HepG2 (cell line): Measurements from ENCODE around the gene DFFA.

Experiments
- ATF3 ChIP-seq: sonication (generic); formaldehyde crosslinking; IDR thresholded peaks from 2 replicates; pipeline ENCODE4 v1.4.0; 2020; ENCODE audit warnings: missing genetic modification reagents
- EP300 ChIP-seq, 3 experiments: sonication (generic) in 1 of 3; formaldehyde crosslinking in 1 of 3; IDR thresholded peaks; 2 replicates each; pipeline versions ENCODE4 v1.5.1 to v1.6.1; 2011 to 2020; ENCODE audit warnings: low read depth in 2 of 3, low read length in 2 of 3, borderline replicate concordance in 1 of 3, improper control_type of control experiment in 1 of 3, mild to moderate bottlenecking in 1 of 3, missing genetic modification reagents in 1 of 3, moderate library complexity in 1 of 3
- GATAD2A ChIP-seq: IDR thresholded peaks from 2 replicates; pipeline ENCODE4 v1.6.1; 2016
- POLR2A ChIP-seq, 2 experiments: IDR thresholded peaks; 2 replicates each; pipeline ENCODE4 v1.6.1; 2011; ENCODE audit warnings: low read depth in 2 of 2, low read length in 2 of 2, mild to moderate bottlenecking in 1 of 2, moderate library complexity in 1 of 2; ENCODE audit not compliant: insufficient read depth in 1 of 2
- POLR2AphosphoS5 ChIP-seq: IDR thresholded peaks from 2 replicates; pipeline ENCODE4 v1.6.1; 2012; ENCODE audit warnings: low read depth, low read length
- SOX5 ChIP-seq: IDR thresholded peaks from 2 replicates; pipeline ENCODE4 v1.6.1; 2016; ENCODE audit warnings: borderline replicate concordance
- ZBTB1 ChIP-seq: sonication (generic); formaldehyde crosslinking; IDR thresholded peaks from 2 replicates; pipeline ENCODE4 v1.4.0; 2020; ENCODE audit warnings: missing genetic modification reagents, borderline replicate concordance
- ZNF724P ChIP-seq: sonication (generic); formaldehyde crosslinking; IDR thresholded peaks from 2 replicates; pipeline ENCODE4 v1.8.0; 2022; ENCODE audit warnings: missing genetic modification reagents, borderline replicate concordance

GRCh38 chr1:10431070-10431730 lies 41.1 kb downstream of the DFFA start:
- TF ChIP-seq POLR2AphosphoS5: no peak
- TF ChIP-seq GATAD2A (CRISPR knock-in tag): no peak
- no peak for TF ChIP-seq SOX5
- TF ChIP-seq ZBTB1: no peak
- TF ChIP-seq ATF3: no peak
- TF ChIP-seq ZNF724P (CRISPR knock-in tag): no peak
- TF ChIP-seq EP300 (IDR thresholded peaks at IDR 0.05; ENCODE audit: low read depth in 2 of 2, low read length in 2 of 2): no peak
- no peak for TF ChIP-seq EP300 (CRISPR knock-in tag; IDR thresholded peaks at IDR 0.05; ENCODE audit: borderline replicate concordance)
- no peak for TF ChIP-seq POLR2A (IDR thresholded peaks at IDR 0.05; ENCODE audit: insufficient read depth in 1 of 2, low read depth in 2 of 2, low read length in 2 of 2)
